ENCODE results near the gene XPNPEP2.

Gene XPNPEP2

GRCh38 chrX:129781134-129781672, 42.4 kb downstream of the XPNPEP2 start:
- no peak for DNase-seq

- DNase-seq: no peak
Measured at GRCh38 chrX:129781680-129782495, 43.1 kb downstream of the XPNPEP2 start.

GRCh38 chrX:129782706-129783105, 43.9 kb downstream of the XPNPEP2 start:
- no peak for DNase-seq

GRCh38 chrX:129783291-129783713, 44.5 kb downstream of the XPNPEP2 start:
- DNase-seq: no peak

- no peak for DNase-seq
Measured at GRCh38 chrX:129784371-129784770, 45.6 kb downstream of the XPNPEP2 start.

- DNase-seq: no peak
Measured at GRCh38 chrX:129785160-129785947, 46.6 kb downstream of the XPNPEP2 start.

GRCh38 chrX:129786210-129786651, 47.5 kb downstream of the XPNPEP2 start:
- DNase-seq: no peak

GRCh38 chrX:129787336-129788055, 48.7 kb downstream of the XPNPEP2 start:
- no peak for DNase-seq

GRCh38 chrX:129788527-129788926, 49.7 kb downstream of the XPNPEP2 start:
- no peak for DNase-seq

- DNase-seq: no peak
Measured at GRCh38 chrX:129790146-129790545, 51.4 kb downstream of the XPNPEP2 start.

- DNase-seq: no peak
Measured at GRCh38 chrX:129790808-129791207, 52.0 kb downstream of the XPNPEP2 start.

- DNase-seq: no peak
Measured at GRCh38 chrX:129791336-129791735, 52.6 kb downstream of the XPNPEP2 start.

GRCh38 chrX:129791961-129792570, 53.3 kb downstream of the XPNPEP2 start:
- peak; percentile 6 for DNase-seq

GRCh38 chrX:129792586-129793291, 54.0 kb downstream of the XPNPEP2 start:
- DNase-seq: no peak

GRCh38 chrX:129793604-129794191, 54.9 kb downstream of the XPNPEP2 start:
- DNase-seq: no peak

GRCh38 chrX:129795584-129795983, 56.8 kb downstream of the XPNPEP2 start:
- DNase-seq: no peak

GRCh38 chrX:129797251-129797906, 58.6 kb downstream of the XPNPEP2 start:
- no peak for DNase-seq

GRCh38 chrX:129798456-129798855, 59.7 kb downstream of the XPNPEP2 start:
- no peak for DNase-seq

GRCh38 chrX:129798888-129799287, 60.1 kb downstream of the XPNPEP2 start:
- no peak for DNase-seq

- DNase-seq: no peak
Measured at GRCh38 chrX:129800186-129800585, 61.4 kb downstream of the XPNPEP2 start.

GRCh38 chrX:129802863-129803262, 64.1 kb downstream of the XPNPEP2 start:
- DNase-seq: peak; percentile 15

All from NCI-H2171 treated with DMSO at 0.1 percent for 48 hours (cell line).